ENCODE measurements around the gene GSTA2. TPM values are rescaled to one million over a fixed set of nuclear protein-coding genes. Genes with fewer than 3 reads are reported as not detected.
"Not testable (repeated sequence)": the region's sequence is repeated elsewhere in the genome, so short reads cannot be mapped to it uniquely, and the experiment has no call there.

Gene GSTA2
- total and polyA plus RNA-seq, 2 donors, result 0.14 to 0.68 TPM

- H3K27me3 ChIP-seq (ENCODE audit: control insufficient read depth in 2 of 2, insufficient read depth in 1 of 2, low read length in 1 of 2); H3K9me3 ChIP-seq (ENCODE audit: control insufficient read depth in 2 of 2, insufficient read depth in 1 of 2, low read length in 1 of 2); DNase-seq (ENCODE audit: low read depth in 6 of 9, low spot score in 9 of 9); H3K27ac ChIP-seq (ENCODE audit: low read depth in 1 of 2, low read length in 1 of 2); H3K4me3 ChIP-seq (ENCODE audit: low read length in 2 of 2); H3K4me1 ChIP-seq (ENCODE audit: control insufficient read depth in 2 of 2, insufficient read depth in 2 of 2, low read length in 2 of 2); H3K36me3 ChIP-seq (ENCODE audit: control insufficient read depth in 2 of 2, insufficient read depth in 2 of 2, low read length in 1 of 2): not testable (repeated sequence)
- 92% methylated on average over 3 of the region's 3 CpGs for WGBS
These were observed 16.0 kb downstream of the GSTA2 start for GRCh38 chr6:52747301-52747700.

DNA sequence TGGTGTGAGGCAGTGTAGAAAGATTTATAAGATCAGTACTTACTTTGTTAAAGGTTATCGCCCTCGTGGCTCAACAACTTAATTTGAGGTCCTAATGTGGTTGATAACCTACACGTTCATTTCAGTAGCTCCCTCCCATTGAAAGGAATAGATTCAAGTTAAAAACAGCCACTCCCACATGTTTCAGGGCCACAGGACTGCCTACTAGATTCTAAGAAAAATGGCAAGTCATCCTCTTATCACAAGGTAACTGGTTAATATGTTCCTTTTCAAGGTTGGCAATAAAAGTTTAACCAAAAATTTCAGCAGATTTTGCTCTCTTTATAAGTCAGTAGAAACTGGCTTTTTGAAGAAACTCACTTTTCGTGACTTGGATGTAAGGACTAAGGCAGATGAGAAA is 17.1 kb downstream of the GSTA2 start:
- Histone ChIP-seq H3K27me3 (ENCODE audit: control insufficient read depth in 2 of 2, insufficient read depth in 1 of 2, low read length in 1 of 2) (no peaks in the 10 kb centered on the region), H3K4me3 (ENCODE audit: low read length in 2 of 2) (no peak overlapping the region), H3K27ac (ENCODE audit: low read depth in 1 of 2, low read length in 1 of 2) (no peak overlapping the region), H3K36me3 (ENCODE audit: control insufficient read depth in 2 of 2, insufficient read depth in 2 of 2, low read length in 1 of 2) (no peaks in the 10 kb centered on the region), H3K9me3 (ENCODE audit: control insufficient read depth in 2 of 2, insufficient read depth in 1 of 2, low read length in 1 of 2) (no peaks in the 10 kb centered on the region), H3K4me1 (ENCODE audit: control insufficient read depth in 2 of 2, insufficient read depth in 2 of 2, low read length in 2 of 2) (no peaks in the 10 kb centered on the region)
- DNase-seq (ENCODE audit: low read depth in 6 of 9, low spot score in 9 of 9), result no peak
- 92% methylated on average over 4 of the region's 4 CpGs for WGBS

DNA sequence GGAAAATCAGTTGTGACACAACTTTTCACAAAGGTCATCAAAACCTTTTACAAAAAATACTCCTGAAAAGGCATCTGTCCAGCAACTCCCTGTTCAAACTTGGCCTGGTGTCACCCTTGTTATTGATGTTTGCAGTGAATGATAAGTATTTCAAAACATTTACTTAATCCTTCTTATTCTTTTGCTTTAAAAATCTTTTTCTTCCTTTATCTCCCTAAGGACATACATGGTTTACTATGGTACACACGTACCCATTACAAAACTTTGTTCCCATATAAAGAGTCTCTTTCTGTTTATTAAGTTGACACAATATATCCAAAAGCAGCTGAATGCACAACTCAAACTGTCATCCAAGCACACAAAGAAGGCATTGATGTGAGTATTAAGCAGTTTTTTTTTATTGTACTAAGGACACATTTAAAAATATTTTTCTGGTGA is 17.5 kb downstream of the GSTA2 start:
- no peak for DNase-seq (ENCODE audit: low read depth in 6 of 9, low spot score in 9 of 9)
- no peaks in the 10 kb centered on the region for H3K27me3 ChIP-seq (ENCODE audit: control insufficient read depth in 2 of 2, insufficient read depth in 1 of 2, low read length in 1 of 2)
- no peaks in the 10 kb centered on the region for H3K9me3 ChIP-seq (ENCODE audit: control insufficient read depth in 2 of 2, insufficient read depth in 1 of 2, low read length in 1 of 2)
- H3K4me3 ChIP-seq (ENCODE audit: low read length in 2 of 2), result no peak overlapping the region
- WGBS, result 97% methylated on average over 1 of the region's 1 CpG
- no peak overlapping the region for H3K27ac ChIP-seq (ENCODE audit: low read depth in 1 of 2, low read length in 1 of 2)
- H3K36me3 ChIP-seq (ENCODE audit: control insufficient read depth in 2 of 2, insufficient read depth in 2 of 2, low read length in 1 of 2), result no peaks in the 10 kb centered on the region
- no peaks in the 10 kb centered on the region for H3K4me1 ChIP-seq (ENCODE audit: control insufficient read depth in 2 of 2, insufficient read depth in 2 of 2, low read length in 2 of 2)

GRCh38 chr6:52741872-52742271 is 21.4 kb downstream of the GSTA2 start:
- Histone ChIP-seq H3K4me1 (ENCODE audit: control insufficient read depth in 2 of 2, insufficient read depth in 2 of 2, low read length in 2 of 2) (no peaks in the 10 kb centered on the region), H3K4me3 (ENCODE audit: low read length in 2 of 2) (no peak overlapping the region), H3K9me3 (ENCODE audit: control insufficient read depth in 2 of 2, insufficient read depth in 1 of 2, low read length in 1 of 2) (no peaks in the 10 kb centered on the region), H3K27ac (ENCODE audit: low read depth in 1 of 2, low read length in 1 of 2) (no peak overlapping the region), H3K27me3 (ENCODE audit: control insufficient read depth in 2 of 2, insufficient read depth in 1 of 2, low read length in 1 of 2) (no peaks in the 10 kb centered on the region), H3K36me3 (ENCODE audit: control insufficient read depth in 2 of 2, insufficient read depth in 2 of 2, low read length in 1 of 2) (no peaks in the 10 kb centered on the region)
- DNase-seq (ENCODE audit: low read depth in 6 of 9, low spot score in 9 of 9), result no peak
- WGBS, result 97% methylated on average over 1 of the region's 1 CpG

DNA sequence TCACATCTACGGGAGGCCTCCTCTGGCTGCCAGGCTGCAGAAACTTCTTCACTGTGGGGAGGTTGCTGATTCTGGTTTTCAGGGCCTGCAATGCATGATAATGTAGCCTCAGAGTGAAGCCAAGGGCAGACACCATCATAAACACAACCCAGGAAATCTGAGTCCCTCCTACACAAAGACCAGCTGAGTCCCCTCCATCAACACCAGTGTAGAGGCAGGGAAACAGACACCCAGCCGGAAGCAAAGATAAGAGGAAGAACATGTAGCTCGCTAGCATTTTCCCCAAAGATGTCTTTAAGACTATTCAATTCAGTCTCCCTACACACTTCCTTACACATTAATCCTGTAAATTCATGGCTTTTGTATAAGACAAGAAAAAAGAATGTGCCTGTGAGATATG is 23.6 kb downstream of the GSTA2 start:
- Histone ChIP-seq H3K27ac (ENCODE audit: low read depth in 1 of 2, low read length in 1 of 2) (no peak overlapping the region), H3K27me3 (ENCODE audit: control insufficient read depth in 2 of 2, insufficient read depth in 1 of 2, low read length in 1 of 2) (no peaks in the 10 kb centered on the region), H3K4me3 (ENCODE audit: low read length in 2 of 2) (no peak overlapping the region), H3K9me3 (ENCODE audit: control insufficient read depth in 2 of 2, insufficient read depth in 1 of 2, low read length in 1 of 2) (no peaks in the 10 kb centered on the region), H3K36me3 (ENCODE audit: control insufficient read depth in 2 of 2, insufficient read depth in 2 of 2, low read length in 1 of 2) (no peaks in the 10 kb centered on the region), H3K4me1 (ENCODE audit: control insufficient read depth in 2 of 2, insufficient read depth in 2 of 2, low read length in 2 of 2) (no peaks in the 10 kb centered on the region)
- 95% methylated on average over 3 of the region's 3 CpGs for WGBS
- no peak for DNase-seq (ENCODE audit: low read depth in 6 of 9, low spot score in 9 of 9)

DNA sequence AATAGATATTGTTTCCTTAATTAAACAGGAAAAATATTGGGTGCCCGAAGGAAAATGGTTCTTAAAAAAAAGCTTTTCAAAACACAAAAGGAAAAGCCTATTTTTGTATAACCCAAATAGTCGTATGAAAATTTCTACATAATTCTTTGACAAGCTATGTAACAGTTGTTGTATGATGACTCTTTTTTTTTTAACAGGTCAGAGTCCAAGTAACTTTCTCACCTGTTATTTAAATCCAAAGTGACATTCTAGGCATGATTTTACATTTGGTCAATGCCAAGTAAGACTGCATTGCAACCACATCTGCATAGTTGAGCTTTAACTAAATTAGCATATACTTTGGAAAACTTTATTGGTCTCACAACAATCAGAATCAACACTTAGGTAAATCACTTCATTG is 24.1 kb downstream of the GSTA2 start:
- Histone ChIP-seq H3K27ac (ENCODE audit: low read depth in 1 of 2, low read length in 1 of 2) (no peak overlapping the region), H3K4me3 (ENCODE audit: low read length in 2 of 2) (no peak overlapping the region), H3K27me3 (ENCODE audit: control insufficient read depth in 2 of 2, insufficient read depth in 1 of 2, low read length in 1 of 2) (no peaks in the 10 kb centered on the region), H3K36me3 (ENCODE audit: control insufficient read depth in 2 of 2, insufficient read depth in 2 of 2, low read length in 1 of 2) (no peaks in the 10 kb centered on the region), H3K4me1 (ENCODE audit: control insufficient read depth in 2 of 2, insufficient read depth in 2 of 2, low read length in 2 of 2) (no peaks in the 10 kb centered on the region), H3K9me3 (ENCODE audit: control insufficient read depth in 2 of 2, insufficient read depth in 1 of 2, low read length in 1 of 2) (no peaks in the 10 kb centered on the region)
- no peak for DNase-seq (ENCODE audit: low read depth in 6 of 9, low spot score in 9 of 9)
- WGBS, result 99% methylated on average over 2 of the region's 2 CpGs

GRCh38 chr6:52736145-52736544 is 27.1 kb downstream of the GSTA2 start:
- Histone ChIP-seq H3K27me3 (ENCODE audit: control insufficient read depth in 2 of 2, insufficient read depth in 1 of 2, low read length in 1 of 2) (no peaks in the 10 kb centered on the region), H3K27ac (ENCODE audit: low read depth in 1 of 2, low read length in 1 of 2) (no peak overlapping the region), H3K4me1 (ENCODE audit: control insufficient read depth in 2 of 2, insufficient read depth in 2 of 2, low read length in 2 of 2) (no peaks in the 10 kb centered on the region), H3K4me3 (ENCODE audit: low read length in 2 of 2) (no peak overlapping the region), H3K9me3 (ENCODE audit: control insufficient read depth in 2 of 2, insufficient read depth in 1 of 2, low read length in 1 of 2) (no peaks in the 10 kb centered on the region), H3K36me3 (ENCODE audit: control insufficient read depth in 2 of 2, insufficient read depth in 2 of 2, low read length in 1 of 2) (no peaks in the 10 kb centered on the region)
- 94% methylated on average over 1 of the region's 1 CpG for WGBS
- DNase-seq (ENCODE audit: low read depth in 6 of 9, low spot score in 9 of 9), result no peak

GRCh38 chr6:52735071-52735470 is 28.2 kb downstream of the GSTA2 start:
- Histone ChIP-seq H3K36me3 (ENCODE audit: control insufficient read depth in 2 of 2, insufficient read depth in 2 of 2, low read length in 1 of 2) (no peaks in the 10 kb centered on the region), H3K27ac (ENCODE audit: low read depth in 1 of 2, low read length in 1 of 2) (no peak overlapping the region), H3K4me3 (ENCODE audit: low read length in 2 of 2) (no peak overlapping the region), H3K4me1 (ENCODE audit: control insufficient read depth in 2 of 2, insufficient read depth in 2 of 2, low read length in 2 of 2) (no peaks in the 10 kb centered on the region), H3K27me3 (ENCODE audit: control insufficient read depth in 2 of 2, insufficient read depth in 1 of 2, low read length in 1 of 2) (no peaks in the 10 kb centered on the region), H3K9me3 (ENCODE audit: control insufficient read depth in 2 of 2, insufficient read depth in 1 of 2, low read length in 1 of 2) (no peaks in the 10 kb centered on the region)
- 98% methylated on average over 6 of the region's 6 CpGs for WGBS
- DNase-seq (ENCODE audit: low read depth in 6 of 9, low spot score in 9 of 9), result no peak

DNA sequence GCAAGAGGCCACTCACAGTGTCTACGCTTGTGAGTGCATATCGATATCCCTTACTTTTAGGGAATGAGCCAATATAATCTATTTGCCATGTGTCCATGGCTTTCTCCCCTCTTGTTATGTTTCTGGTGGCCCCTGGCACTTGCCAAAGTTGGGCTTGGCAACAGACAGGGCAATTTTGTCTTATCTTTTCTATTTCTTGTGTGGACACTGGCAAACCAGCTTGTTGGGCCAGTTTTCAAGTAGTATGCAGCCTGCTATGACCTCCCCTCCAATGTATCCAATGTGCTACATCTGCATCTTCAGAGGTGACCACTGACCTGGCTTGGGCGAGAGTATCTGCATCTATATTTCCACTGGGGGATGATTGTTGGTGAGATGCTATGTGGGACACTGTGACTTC is 29.2 kb downstream of the GSTA2 start:
- Histone ChIP-seq H3K9me3 (ENCODE audit: control insufficient read depth in 2 of 2, insufficient read depth in 1 of 2, low read length in 1 of 2) (no peaks in the 10 kb centered on the region), H3K4me3 (ENCODE audit: low read length in 2 of 2) (no peak overlapping the region), H3K4me1 (ENCODE audit: control insufficient read depth in 2 of 2, insufficient read depth in 2 of 2, low read length in 2 of 2) (no peaks in the 10 kb centered on the region), H3K27ac (ENCODE audit: low read depth in 1 of 2, low read length in 1 of 2) (no peak overlapping the region), H3K36me3 (ENCODE audit: control insufficient read depth in 2 of 2, insufficient read depth in 2 of 2, low read length in 1 of 2) (no peaks in the 10 kb centered on the region), H3K27me3 (ENCODE audit: control insufficient read depth in 2 of 2, insufficient read depth in 1 of 2, low read length in 1 of 2) (no peaks in the 10 kb centered on the region)
- DNase-seq (ENCODE audit: low read depth in 6 of 9, low spot score in 9 of 9), result no peak
- 97% methylated on average over 3 of the region's 3 CpGs for WGBS

- H3K9me3 ChIP-seq (ENCODE audit: control insufficient read depth in 2 of 2, insufficient read depth in 1 of 2, low read length in 1 of 2), result no peaks in the 10 kb centered on the region
These were observed 30.1 kb downstream of the GSTA2 start for GRCh38 chr6:52733172-52733571.

More at GRCh38 chr6:52733172-52733571, 30.1 kb downstream of the GSTA2 start:
- H3K36me3 ChIP-seq (ENCODE audit: control insufficient read depth in 2 of 2, insufficient read depth in 2 of 2, low read length in 1 of 2), result no peaks in the 10 kb centered on the region
- WGBS, result 96% methylated on average over 1 of the region's 1 CpG
- DNase-seq (ENCODE audit: low read depth in 6 of 9, low spot score in 9 of 9), result no peak
- no peaks in the 10 kb centered on the region for H3K27me3 ChIP-seq (ENCODE audit: control insufficient read depth in 2 of 2, insufficient read depth in 1 of 2, low read length in 1 of 2)
- H3K27ac ChIP-seq (ENCODE audit: low read depth in 1 of 2, low read length in 1 of 2), result no peak overlapping the region
- no peak overlapping the region for H3K4me3 ChIP-seq (ENCODE audit: low read length in 2 of 2)
- no peaks in the 10 kb centered on the region for H3K4me1 ChIP-seq (ENCODE audit: control insufficient read depth in 2 of 2, insufficient read depth in 2 of 2, low read length in 2 of 2)
